Activated T-cell treated with anti-CD3 and anti-CD28 coated beads, Interleukin-2, amount 50 U/mL, for 24 hours (primary cell): ENCODE measurements around the gene TLK2.

Source experiments
- DNase-seq: peaks from one replicate; pipeline ENCODE4 v3.0.0-alpha.2; 2020
- H3K27ac Mint-ChIP-seq: 2 replicates; pipeline ENCODE4 v1.8.0; 2020; ENCODE audit warnings: mild to moderate bottlenecking, mixed read lengths
- H3K27me3 Mint-ChIP-seq: 2 replicates; pipeline ENCODE4 v1.8.0; 2020; ENCODE audit warnings: mixed read lengths
- H3K36me3 Mint-ChIP-seq: 2 replicates; pipeline ENCODE4 v1.8.0; 2020; ENCODE audit warnings: low read depth, mixed read lengths
- H3K4me1 Mint-ChIP-seq: 2 replicates; pipeline ENCODE4 v1.8.0; 2020; ENCODE audit warnings: low read depth, mixed read lengths
- H3K4me3 Mint-ChIP-seq: 2 replicates; pipeline ENCODE4 v1.8.0; 2020; ENCODE audit warnings: mild to moderate bottlenecking, moderate library complexity, mixed read lengths
- H3K9me3 Mint-ChIP-seq: 2 replicates; pipeline ENCODE4 v1.8.0; 2020; ENCODE audit warnings: mixed read lengths

Gene TLK2

GRCh38 chr17:62629556-62630364 is 151.1 kb downstream of the TLK2 start:
- peaks cover 3% of the 10 kb centered on the region for H3K36me3 Mint-ChIP-seq
- DNase-seq = no peak
- H3K4me3 Mint-ChIP-seq = no peak overlapping the region
- no peak overlapping the region for H3K27ac Mint-ChIP-seq
- peaks cover 45% of the 10 kb centered on the region for H3K27me3 Mint-ChIP-seq
- no peaks in the 10 kb centered on the region for H3K9me3 Mint-ChIP-seq
- H3K4me1 Mint-ChIP-seq = peaks cover 16% of the 10 kb centered on the region

GRCh38 chr17:62630365-62631085 is 151.9 kb downstream of the TLK2 start:
- H3K27me3 Mint-ChIP-seq = peaks cover 43% of the 10 kb centered on the region
- H3K27ac Mint-ChIP-seq = no peak overlapping the region
- H3K9me3 Mint-ChIP-seq = no peaks in the 10 kb centered on the region
- no peak for DNase-seq
- peaks cover 3% of the 10 kb centered on the region for H3K36me3 Mint-ChIP-seq
- H3K4me3 Mint-ChIP-seq = no peak overlapping the region
- peaks cover 16% of the 10 kb centered on the region for H3K4me1 Mint-ChIP-seq

GRCh38 chr17:62631086-62631935 is 152.7 kb downstream of the TLK2 start:
- DNase-seq = no peak
- H3K27ac Mint-ChIP-seq = no peak overlapping the region
- peaks cover 36% of the 10 kb centered on the region for H3K27me3 Mint-ChIP-seq
- H3K36me3 Mint-ChIP-seq = peaks cover 3% of the 10 kb centered on the region
- no peaks in the 10 kb centered on the region for H3K9me3 Mint-ChIP-seq
- peaks cover 16% of the 10 kb centered on the region for H3K4me1 Mint-ChIP-seq
- no peak overlapping the region for H3K4me3 Mint-ChIP-seq

- peaks cover 10% of the 10 kb centered on the region for H3K4me1 Mint-ChIP-seq
- peaks cover 3% of the 10 kb centered on the region for H3K36me3 Mint-ChIP-seq
- H3K27me3 Mint-ChIP-seq = peaks cover 31% of the 10 kb centered on the region
- H3K27ac Mint-ChIP-seq = no peak overlapping the region
- DNase-seq = no peak
- no peaks in the 10 kb centered on the region for H3K9me3 Mint-ChIP-seq
- no peak overlapping the region for H3K4me3 Mint-ChIP-seq
Measured at GRCh38 chr17:62631936-62632924, 153.6 kb downstream of the TLK2 start.

- peaks cover 3% of the 10 kb centered on the region for H3K4me1 Mint-ChIP-seq
Measured at GRCh38 chr17:62637809-62638208, 159.2 kb downstream of the TLK2 start.

GRCh38 chr17:62641153-62641552 is 162.5 kb downstream of the TLK2 start:
- no peaks in the 10 kb centered on the region for H3K36me3 Mint-ChIP-seq
- no peak for DNase-seq
- H3K27ac Mint-ChIP-seq = no peak overlapping the region
- H3K27me3 Mint-ChIP-seq = peaks cover 25% of the 10 kb centered on the region
- peaks cover 8% of the 10 kb centered on the region for H3K4me1 Mint-ChIP-seq
- no peak overlapping the region for H3K4me3 Mint-ChIP-seq
- no peaks in the 10 kb centered on the region for H3K9me3 Mint-ChIP-seq

More at GRCh38 chr17:62637809-62638208, 159.2 kb downstream of the TLK2 start:
- Mint-ChIP-seq H3K27ac (no peak overlapping the region), H3K4me3 (no peak overlapping the region), H3K27me3 (peaks cover 17% of the 10 kb centered on the region), H3K9me3 (no peaks in the 10 kb centered on the region), H3K36me3 (no peaks in the 10 kb centered on the region)
- peak; percentile 21 for DNase-seq

GRCh38 chr17:62641951-62642350 is 163.3 kb downstream of the TLK2 start:
- Mint-ChIP-seq H3K4me3 (no peak overlapping the region), H3K36me3 (no peaks in the 10 kb centered on the region), H3K9me3 (no peaks in the 10 kb centered on the region), H3K27me3 (peaks cover 33% of the 10 kb centered on the region), H3K4me1 (peaks cover 8% of the 10 kb centered on the region), H3K27ac (no peak overlapping the region)
- DNase-seq = no peak

GRCh38 chr17:62643496-62643895 is 164.9 kb downstream of the TLK2 start:
- Mint-ChIP-seq H3K4me3 (no peak overlapping the region), H3K27ac (no peak overlapping the region), H3K4me1 (peaks cover 8% of the 10 kb centered on the region), H3K36me3 (no peaks in the 10 kb centered on the region), H3K27me3 (peaks cover 39% of the 10 kb centered on the region), H3K9me3 (no peaks in the 10 kb centered on the region)
- no peak for DNase-seq

- no peak overlapping the region for H3K4me3 Mint-ChIP-seq
- no peaks in the 10 kb centered on the region for H3K9me3 Mint-ChIP-seq
- DNase-seq = no peak
- no peaks in the 10 kb centered on the region for H3K36me3 Mint-ChIP-seq
- peaks cover 50% of the 10 kb centered on the region for H3K27me3 Mint-ChIP-seq
- no peak overlapping the region for H3K27ac Mint-ChIP-seq
- peaks cover 8% of the 10 kb centered on the region for H3K4me1 Mint-ChIP-seq
Measured at GRCh38 chr17:62644487-62645173, 166.0 kb downstream of the TLK2 start.

- peaks cover 17% of the 10 kb centered on the region for H3K4me1 Mint-ChIP-seq
- peaks cover 57% of the 10 kb centered on the region for H3K27me3 Mint-ChIP-seq
- no peak overlapping the region for H3K27ac Mint-ChIP-seq
- no peak overlapping the region for H3K4me3 Mint-ChIP-seq
- no peaks in the 10 kb centered on the region for H3K9me3 Mint-ChIP-seq
- H3K36me3 Mint-ChIP-seq = no peaks in the 10 kb centered on the region
- no peak for DNase-seq
Measured at GRCh38 chr17:62648251-62648955, 169.8 kb downstream of the TLK2 start.

GRCh38 chr17:62648956-62649294 is 170.3 kb downstream of the TLK2 start:
- DNase-seq = no peak
- peaks cover 21% of the 10 kb centered on the region for H3K4me1 Mint-ChIP-seq
- no peak overlapping the region for H3K4me3 Mint-ChIP-seq
- H3K36me3 Mint-ChIP-seq = no peaks in the 10 kb centered on the region
- H3K27me3 Mint-ChIP-seq = peaks cover 57% of the 10 kb centered on the region
- H3K9me3 Mint-ChIP-seq = no peaks in the 10 kb centered on the region
- H3K27ac Mint-ChIP-seq = no peak overlapping the region

GRCh38 chr17:62649570-62649969 is 170.9 kb downstream of the TLK2 start:
- Mint-ChIP-seq H3K36me3 (no peaks in the 10 kb centered on the region), H3K27me3 (peaks cover 59% of the 10 kb centered on the region), H3K9me3 (no peaks in the 10 kb centered on the region), H3K4me3 (no peak overlapping the region), H3K4me1 (peaks cover 26% of the 10 kb centered on the region), H3K27ac (no peak overlapping the region)
- no peak for DNase-seq

- Mint-ChIP-seq H3K4me1 (peaks cover 26% of the 10 kb centered on the region), H3K27me3 (peaks cover 60% of the 10 kb centered on the region), H3K4me3 (no peak overlapping the region), H3K9me3 (no peaks in the 10 kb centered on the region), H3K27ac (no peak overlapping the region), H3K36me3 (no peaks in the 10 kb centered on the region)
- DNase-seq = no peak
Measured at GRCh38 chr17:62650587-62650986, 172.0 kb downstream of the TLK2 start.
